Measurements from ENCODE around the gene FBXW8.

- TF ChIP-seq CTCF (IDR thresholded peaks at IDR 0.05) (no peak), POLR2A (IDR thresholded peaks at IDR 0.05) (no peak)
Measured at GRCh38 chr12:117049295-117049694, 138.5 kb downstream of the FBXW8 start.
